ENCODE results near the gene NKAIN2.
"Not testable (repeated sequence)": the region's sequence is repeated elsewhere in the genome, so short reads cannot be mapped to it uniquely, and the experiment has no call there.

DNA sequence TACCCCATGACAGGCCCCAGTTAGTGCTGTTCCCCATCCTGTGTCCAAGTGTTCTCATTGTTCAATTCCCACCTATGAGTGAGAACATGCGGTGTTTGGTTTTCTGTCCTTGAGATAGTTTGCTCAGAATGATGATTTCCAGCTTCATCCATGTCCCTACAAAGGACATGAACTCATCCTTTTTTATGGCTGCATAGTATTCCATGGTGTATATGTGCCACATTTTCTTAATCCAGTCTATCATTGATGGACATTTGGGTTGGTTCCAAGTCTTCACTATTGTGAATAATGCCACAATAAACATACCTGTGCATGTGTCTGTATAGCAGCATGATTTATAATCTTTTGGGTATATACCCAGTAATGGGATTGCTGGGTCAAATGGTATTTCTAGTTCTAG lies 218.4 kb downstream of the NKAIN2 start:
- TF ChIP-seq ZNF143 (CRISPR knock-in tag; IDR thresholded peaks at IDR 0.05); ZBTB1 (CRISPR knock-in tag; IDR thresholded peaks at IDR 0.05; ENCODE audit: borderline replicate concordance, low read depth); TSC22D4 (tag; IDR thresholded peaks at IDR 0.05): not testable (repeated sequence)
- TF ChIP-seq, protein P1, sequence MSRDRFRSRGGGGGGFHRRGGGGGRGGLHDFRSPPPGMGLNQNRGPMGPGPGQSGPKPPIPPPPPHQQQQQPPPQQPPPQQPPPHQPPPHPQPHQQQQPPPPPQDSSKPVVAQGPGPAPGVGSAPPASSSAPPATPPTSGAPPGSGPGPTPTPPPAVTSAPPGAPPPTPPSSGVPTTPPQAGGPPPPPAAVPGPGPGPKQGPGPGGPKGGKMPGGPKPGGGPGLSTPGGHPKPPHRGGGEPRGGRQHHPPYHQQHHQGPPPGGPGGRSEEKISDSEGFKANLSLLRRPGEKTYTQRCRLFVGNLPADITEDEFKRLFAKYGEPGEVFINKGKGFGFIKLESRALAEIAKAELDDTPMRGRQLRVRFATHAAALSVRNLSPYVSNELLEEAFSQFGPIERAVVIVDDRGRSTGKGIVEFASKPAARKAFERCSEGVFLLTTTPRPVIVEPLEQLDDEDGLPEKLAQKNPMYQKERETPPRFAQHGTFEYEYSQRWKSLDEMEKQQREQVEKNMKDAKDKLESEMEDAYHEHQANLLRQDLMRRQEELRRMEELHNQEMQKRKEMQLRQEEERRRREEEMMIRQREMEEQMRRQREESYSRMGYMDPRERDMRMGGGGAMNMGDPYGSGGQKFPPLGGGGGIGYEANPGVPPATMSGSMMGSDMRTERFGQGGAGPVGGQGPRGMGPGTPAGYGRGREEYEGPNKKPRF (IDR thresholded peaks at IDR 0.05; ENCODE audit: low read depth, low read length): not testable (repeated sequence)
